Measurements from ENCODE around the gene ZNF860. TPM values are rescaled to one million over a fixed set of nuclear protein-coding genes. Genes with fewer than 3 reads are reported as not detected.
"Not testable (repeated sequence)": the region's sequence is repeated elsewhere in the genome, so short reads cannot be mapped to it uniquely, and the experiment has no call there.

The ZNF860 gene
- total and polyA plus RNA-seq, 2 experiments from 2014 or later, result not detected

DNA sequence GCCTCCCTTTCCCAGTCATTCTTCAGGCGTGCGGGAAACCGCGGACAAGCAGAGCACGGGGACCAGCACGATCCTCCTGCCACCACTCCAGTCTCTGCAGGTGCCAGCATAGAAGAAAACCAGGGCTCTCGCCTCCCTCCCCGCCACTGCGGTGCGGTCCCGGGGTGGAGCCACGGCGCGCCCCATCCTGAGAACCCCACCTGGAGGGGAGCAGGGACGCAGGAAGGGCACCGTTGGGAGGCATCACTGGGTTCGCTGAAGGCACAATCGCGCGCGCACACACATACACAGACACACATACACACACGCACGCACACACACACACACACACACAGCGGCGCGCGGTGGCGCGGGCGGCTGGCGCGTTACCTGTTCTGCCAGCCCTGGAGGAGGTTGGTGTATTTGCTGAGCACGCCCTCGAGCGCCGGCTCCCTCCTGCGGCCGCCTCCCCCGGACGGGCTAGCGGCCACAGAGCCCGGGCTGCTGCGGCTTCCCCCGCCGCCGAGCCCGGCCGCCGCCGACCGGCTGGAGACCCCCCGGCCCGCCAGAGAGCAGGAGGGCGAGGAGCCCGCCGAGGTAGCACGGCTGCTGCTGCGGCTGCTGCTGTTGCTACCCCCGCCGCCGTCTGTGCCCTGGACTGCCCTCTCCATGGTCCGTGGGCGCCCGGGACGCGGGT, 882 bp upstream of the ZNF860 start:
- TF ChIP-seq, protein P1, sequence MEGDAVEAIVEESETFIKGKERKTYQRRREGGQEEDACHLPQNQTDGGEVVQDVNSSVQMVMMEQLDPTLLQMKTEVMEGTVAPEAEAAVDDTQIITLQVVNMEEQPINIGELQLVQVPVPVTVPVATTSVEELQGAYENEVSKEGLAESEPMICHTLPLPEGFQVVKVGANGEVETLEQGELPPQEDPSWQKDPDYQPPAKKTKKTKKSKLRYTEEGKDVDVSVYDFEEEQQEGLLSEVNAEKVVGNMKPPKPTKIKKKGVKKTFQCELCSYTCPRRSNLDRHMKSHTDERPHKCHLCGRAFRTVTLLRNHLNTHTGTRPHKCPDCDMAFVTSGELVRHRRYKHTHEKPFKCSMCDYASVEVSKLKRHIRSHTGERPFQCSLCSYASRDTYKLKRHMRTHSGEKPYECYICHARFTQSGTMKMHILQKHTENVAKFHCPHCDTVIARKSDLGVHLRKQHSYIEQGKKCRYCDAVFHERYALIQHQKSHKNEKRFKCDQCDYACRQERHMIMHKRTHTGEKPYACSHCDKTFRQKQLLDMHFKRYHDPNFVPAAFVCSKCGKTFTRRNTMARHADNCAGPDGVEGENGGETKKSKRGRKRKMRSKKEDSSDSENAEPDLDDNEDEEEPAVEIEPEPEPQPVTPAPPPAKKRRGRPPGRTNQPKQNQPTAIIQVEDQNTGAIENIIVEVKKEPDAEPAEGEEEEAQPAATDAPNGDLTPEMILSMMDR (IDR thresholded peaks at IDR 0.05; ENCODE audit: low read depth, low read length), result no peak

DNA sequence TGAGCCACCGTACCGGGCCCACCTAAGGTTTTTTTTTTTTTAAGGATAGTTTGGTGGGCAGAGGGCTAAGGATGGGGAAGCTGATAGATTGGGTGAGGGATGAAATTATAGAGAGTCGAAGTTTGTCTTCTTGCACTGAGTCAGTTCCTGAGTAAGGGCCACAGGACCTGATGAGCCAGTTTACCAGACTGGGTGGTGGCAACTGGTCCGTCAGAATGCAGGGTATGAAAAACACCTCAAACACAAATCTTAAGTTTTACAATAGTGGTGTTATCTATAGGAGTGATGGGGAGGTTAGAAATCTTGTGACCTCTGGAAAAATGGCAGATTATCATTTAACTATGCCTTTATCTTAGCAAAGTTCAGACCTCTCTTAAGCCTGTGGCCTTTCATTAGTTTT, 2.8 kb downstream of the ZNF860 start:
- Histone ChIP-seq H3K36me3 (no peaks in the 10 kb centered on the region), H3K9me3 (ENCODE audit: low read depth) (no peaks in the 10 kb centered on the region), H3K4me1 (ENCODE audit: low read depth) (no peaks in the 10 kb centered on the region), H3K27me3 (peaks cover 36% of the 10 kb centered on the region), H3K4me3 (no peak overlapping the region), H3K27ac (no peak overlapping the region)
- TF ChIP-seq, protein P1 (IDR thresholded peaks at IDR 0.05; ENCODE audit: low read depth, low read length), result no peak
- DNase-seq (ENCODE audit: low read depth in 1 of 2, low spot score in 1 of 2), result no peak

More for the DNA sequence above, 882 bp upstream of the ZNF860 start:
- Histone ChIP-seq H3K27ac (no peak overlapping the region), H3K27me3 (peaks cover 54% of the 10 kb centered on the region), H3K4me1 (ENCODE audit: low read depth) (no peaks in the 10 kb centered on the region), H3K4me3 (peak overlapping the region; percentile 49), H3K9me3 (ENCODE audit: low read depth) (no peaks in the 10 kb centered on the region), H3K36me3 (no peaks in the 10 kb centered on the region)
- peak; percentile 54 to 62 for DNase-seq (ENCODE audit: low read depth in 1 of 2, low spot score in 1 of 2)

DNA sequence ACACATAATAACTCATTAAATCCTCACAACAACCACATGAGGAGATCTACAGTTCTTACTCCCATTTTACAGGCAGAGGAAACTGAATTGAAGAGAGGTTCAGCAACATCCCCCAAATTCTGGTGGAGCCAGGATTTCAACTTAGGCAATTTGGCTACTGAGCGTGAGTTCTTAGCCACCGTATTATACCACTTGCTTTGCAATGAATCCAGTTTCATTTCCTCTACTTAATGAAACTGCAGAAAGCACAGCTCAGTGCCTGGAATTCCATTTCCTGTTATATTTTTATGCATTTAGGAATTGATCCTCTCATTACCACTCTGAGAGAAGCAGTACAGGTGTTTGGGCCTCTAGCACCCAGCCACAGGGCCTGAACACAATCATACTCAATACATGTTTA, 4.3 kb downstream of the ZNF860 start:
- TF ChIP-seq, protein P1 (IDR thresholded peaks at IDR 0.05; ENCODE audit: low read depth, low read length), result no peak
- peaks cover 21% of the 10 kb centered on the region for H3K27me3 ChIP-seq
- H3K4me3 ChIP-seq, result no peak overlapping the region
- DNase-seq (ENCODE audit: low read depth in 1 of 2, low spot score in 1 of 2), result no peak
- no peak overlapping the region for H3K27ac ChIP-seq
- no peaks in the 10 kb centered on the region for H3K9me3 ChIP-seq (ENCODE audit: low read depth)
- H3K36me3 ChIP-seq, result no peaks in the 10 kb centered on the region
- no peaks in the 10 kb centered on the region for H3K4me1 ChIP-seq (ENCODE audit: low read depth)

DNA sequence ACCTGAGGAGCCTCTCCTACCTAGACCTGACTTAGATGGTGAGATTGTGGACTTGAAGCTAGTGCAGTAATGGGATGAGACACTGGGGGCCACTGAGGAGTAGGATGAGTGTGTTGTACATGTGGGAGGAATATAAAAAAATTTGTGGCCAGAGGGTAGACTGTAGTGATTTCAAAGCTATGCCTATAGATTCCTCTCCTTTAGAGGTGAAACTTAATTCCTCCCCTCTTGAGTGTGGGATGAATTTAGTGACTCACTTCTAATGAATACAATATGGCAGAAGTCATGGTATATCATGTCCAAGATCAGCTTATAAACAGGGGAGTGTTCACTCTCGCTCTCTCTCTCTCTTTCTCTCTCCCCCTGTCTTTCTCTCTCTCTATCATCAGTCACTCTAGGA, 6.7 kb downstream of the ZNF860 start:
- no peaks in the 10 kb centered on the region for H3K36me3 ChIP-seq
- TF ChIP-seq, protein P1 (IDR thresholded peaks at IDR 0.05; ENCODE audit: low read depth, low read length), result no peak
- no peaks in the 10 kb centered on the region for H3K27me3 ChIP-seq
- no peak for DNase-seq (ENCODE audit: low read depth in 1 of 2, low spot score in 1 of 2)
- H3K4me1 ChIP-seq (ENCODE audit: low read depth), result no peaks in the 10 kb centered on the region
- no peak overlapping the region for H3K27ac ChIP-seq
- no peak overlapping the region for H3K4me3 ChIP-seq
- no peaks in the 10 kb centered on the region for H3K9me3 ChIP-seq (ENCODE audit: low read depth)

DNA sequence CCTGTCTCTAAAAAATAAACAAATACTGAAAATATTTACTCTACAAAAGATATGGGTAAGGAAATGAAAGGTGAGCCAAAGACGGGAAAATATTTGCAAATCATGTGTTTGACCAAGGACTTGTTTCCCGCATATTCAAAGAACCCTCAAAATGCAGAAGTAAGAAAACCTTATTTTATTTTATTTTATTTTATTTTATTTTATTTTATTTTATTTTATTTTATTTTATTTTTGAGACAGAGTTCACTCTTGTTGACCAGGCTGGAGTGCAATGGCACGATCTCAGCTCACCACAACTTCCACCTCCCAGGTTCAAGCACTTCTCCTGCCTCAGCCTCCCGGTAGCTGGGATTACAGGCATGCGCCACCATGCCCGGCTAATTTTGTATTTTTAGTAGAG, 11.4 kb downstream of the ZNF860 start:
- not testable (repeated sequence) for H3K4me3 ChIP-seq; H3K36me3 ChIP-seq; H3K27ac ChIP-seq; H3K9me3 ChIP-seq (ENCODE audit: low read depth); DNase-seq (ENCODE audit: low read depth in 1 of 2, low spot score in 1 of 2); H3K4me1 ChIP-seq (ENCODE audit: low read depth); H3K27me3 ChIP-seq

DNA sequence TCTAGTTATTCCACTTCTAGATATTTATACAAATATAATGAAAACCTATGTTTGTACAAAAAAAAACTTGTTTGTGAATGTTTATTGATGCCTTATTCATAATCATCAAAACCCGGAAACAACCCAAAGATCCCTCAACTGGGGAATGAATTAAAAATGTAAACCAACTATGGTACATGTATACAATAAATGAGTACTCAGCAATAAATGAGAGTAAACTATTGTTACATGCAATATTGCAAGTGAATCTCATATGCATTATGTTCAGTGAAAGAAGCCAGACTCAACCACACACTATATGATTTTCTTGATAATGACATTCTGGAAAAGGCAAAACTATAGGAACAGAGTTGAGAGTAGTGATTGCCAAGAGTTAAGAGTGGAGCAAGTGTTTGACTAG, 12.3 kb downstream of the ZNF860 start:
- Histone ChIP-seq H3K27ac (no peak overlapping the region), H3K4me1 (ENCODE audit: low read depth) (no peaks in the 10 kb centered on the region), H3K9me3 (ENCODE audit: low read depth) (no peaks in the 10 kb centered on the region), H3K36me3 (no peaks in the 10 kb centered on the region), H3K27me3 (no peaks in the 10 kb centered on the region), H3K4me3 (no peak overlapping the region)
- TF ChIP-seq, protein P1 (IDR thresholded peaks at IDR 0.05; ENCODE audit: low read depth, low read length), result no peak
- DNase-seq (ENCODE audit: low read depth in 1 of 2, low spot score in 1 of 2), result no peak

DNA sequence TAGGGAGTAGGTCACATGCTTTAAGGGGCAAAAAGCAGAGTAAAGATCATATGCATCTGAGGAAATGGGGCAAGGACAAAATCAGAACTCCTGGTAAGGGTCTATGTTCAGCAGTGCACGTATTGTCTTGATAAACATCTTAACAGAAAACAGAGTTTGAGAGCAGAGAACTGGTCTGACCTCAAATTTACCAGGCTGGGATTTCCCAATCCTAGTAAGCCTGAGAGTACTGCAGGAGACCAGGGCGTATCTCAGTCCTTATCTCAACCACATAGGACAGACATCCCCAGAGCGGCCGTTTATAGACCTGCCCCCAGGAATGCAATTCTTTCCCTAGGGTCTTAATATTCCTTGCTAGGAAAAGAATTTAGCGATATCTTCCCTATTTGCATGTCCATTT, 13.5 kb downstream of the ZNF860 start:
- H3K27ac ChIP-seq; DNase-seq (ENCODE audit: low read depth in 1 of 2, low spot score in 1 of 2); H3K27me3 ChIP-seq; H3K36me3 ChIP-seq; H3K4me3 ChIP-seq; H3K9me3 ChIP-seq (ENCODE audit: low read depth); H3K4me1 ChIP-seq (ENCODE audit: low read depth): not testable (repeated sequence)

Data from cardiac muscle cell (in vitro differentiated cells and primary cell).